Heart right ventricle (tissue), 16 donors: ENCODE results near the gene PLA2G15. TPM values are rescaled to one million over a fixed set of nuclear protein-coding genes. Genes with fewer than 3 reads are reported as not detected.
A peak's percentile ranks its signal among the peaks of the same experiment; 100 is the strongest.

Experiments used
- ATAC-seq, 8 donors: fragments of 200-7000 bp; cut with Tn5 transposase; one replicate each; pipeline ENCODE4 v1.9.1; 2020; ENCODE audit warnings: mild to moderate bottlenecking in 8 of 8, moderate library complexity in 8 of 8, moderate number of reproducible peaks in 1 of 8
- DNase-seq, 2 donors: peaks; one replicate each; pipeline ENCODE4 v3.0.0-alpha.2; 2020
- H3K27ac ChIP-seq, 10 donors: fragments of 200-600 bp; sonication (generic) in 2 of 10; one replicate each; pipeline versions ENCODE4 v1.5.0 to v1.8.0; 2020 to 2022; ENCODE audit warnings: mild to moderate bottlenecking in 3 of 10
- H3K27me3 ChIP-seq, 7 donors: fragments of 200-600 bp; one replicate each; pipeline ENCODE4 v1.8.0; 2021 to 2022; ENCODE audit warnings: mild to moderate bottlenecking in 2 of 7
- H3K36me3 ChIP-seq, 9 donors: fragments of 200-600 bp; sonication (generic) in 1 of 9; one replicate each; pipeline versions ENCODE4 v1.5.0 to v1.8.0; 2020 to 2022; ENCODE audit warnings: mild to moderate bottlenecking in 2 of 9
- H3K4me1 ChIP-seq, 9 donors: fragments of 200-600 bp; sonication (generic) in 1 of 9; one replicate each; pipeline versions ENCODE4 v1.5.0 to v1.8.0; 2020 to 2022; ENCODE audit warnings: mild to moderate bottlenecking in 4 of 9
- H3K4me3 ChIP-seq, 10 donors: fragments of 200-600 bp; sonication (generic) in 2 of 10; one replicate each; pipeline versions ENCODE4 v1.5.0 to v1.8.0; 2020 to 2022; ENCODE audit warnings: mild to moderate bottlenecking in 7 of 10, moderate library complexity in 2 of 10
- H3K9me3 ChIP-seq, 11 donors: fragments of 200-600 bp in 10 of 11; sonication (generic) in 2 of 11; one replicate each; pipeline versions ENCODE4 v1.5.0 to v1.8.0; 2013 to 2022; ENCODE audit warnings: mild to moderate bottlenecking in 2 of 11, control low read depth in 1 of 11, moderate library complexity in 1 of 11
- WGBS, 2 donors: extraction: QIAGEN DNeasy Blood & Tissue Kit; methylation state at CpG; one replicate each; pipeline ENCODE4 v1.1.7; 2013; ENCODE audit warnings: inconsistent platforms in 1 of 2; 5-methylcytosine and 5-hydroxymethylcytosine counted together
- intact Hi-C, 10 donors: fragments of 100-400 bp; cut with DNase I; formaldehyde crosslinking; loops; one replicate each; pipeline versions ENCODE4 v1.11.1 to v1.14.2; 2022
- polyA plus RNA-seq, 2 donors: library from polyadenylated mRNA; stranded (reverse); fragments of 200-250 nt; gene quantifications; one replicate each; pipeline ENCODE4 v1.2.3, GENCODE V29; 2013
- total RNA-seq, 10 donors: library from RNA; stranded (reverse); fragmentation: NEBNext Ultra II Directional in 3 of 10; extraction: Animal tissue kit (Norgen Biotek cat#: 25700) in 3 of 10; gene quantifications; one replicate each; pipeline versions ENCODE4 v1.2.1 to v1.2.4, GENCODE V29; 2021 to 2023
- TF ChIP-seq, protein P1 (sequence below), 9 donors: fragments of 200-600 bp; sonication (generic) in 2 of 9; IDR thresholded peaks; one replicate each; pipeline versions ENCODE4 v1.5.0 to v1.8.0; 2021 to 2022; ENCODE audit warnings: antibody characterized with exemption in 9 of 9, mild to moderate bottlenecking in 5 of 9, moderate library complexity in 1 of 9
- donor health status: Arrhythmogenic right ventricular cardiomyopathy.
- donor health status: ischemic (EF 13 %, LVEDD 7.1; RV severe dilation, severe dysfunction).
- donor health status: healthy with polysubstance abuse.
- donor health status: DM: no; HTN: yes; CAD: no.
- donor health status: DM: no; HTN: no; CAD: no.
- donor health status: ischemic (EF 25% LVEDD 6.9; RV normal size, moderate dysfunction).
- donor health status: ischemic (EF 25% LVEDD 5.7; RV mildly dilated, moderate dysfunction).
- donor health status: healthy.
- donor health status: DM: yes; HTN: yes; CAD: no.
- donor health status: Ischemic cardiomyopathy.
- donor health status: ischemic (EF 35%, LVEDD 5.7; RV mildly dilated, moderate dysfunction).
- donor health status: nonischemic (EF 11% LVEDD 7.7; RV severe dilation, severe dysfunction).
- donor health status: DM: yes; HTN: yes; CAD: no.
- donor health status: PGD.
- donor health status: ischemic (EF 29% LVEDD 5.4; RV normal size, mild dysfunction).
- donor health status: nonischemic (EF 23%, LVEDD 6.1; RV moderate dilation, normal function).

Gene PLA2G15
- total and polyA plus RNA-seq, 12 donors, result 31.0 to 62.1 (median 38.8) TPM

DNA sequence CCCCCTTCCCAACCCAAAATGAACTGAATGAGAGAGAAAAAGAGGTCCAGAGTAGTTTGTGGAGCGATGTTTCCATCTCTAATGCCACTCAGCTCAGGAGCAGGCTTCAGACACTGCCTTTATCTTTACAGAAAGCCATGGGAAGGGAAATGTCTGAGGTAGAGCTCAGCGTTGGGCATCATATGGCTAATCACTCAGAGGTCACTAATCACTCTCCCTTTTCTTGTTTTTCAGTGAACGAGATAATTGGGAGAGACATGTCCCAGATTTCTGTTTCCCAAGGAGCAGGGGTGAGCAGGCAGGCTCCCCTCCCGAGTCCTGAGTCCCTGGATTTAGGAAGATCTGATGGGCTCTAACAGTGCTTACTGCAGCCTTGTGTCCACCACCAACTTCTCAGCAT, 19.1 kb upstream of the PLA2G15 start:
- H3K4me3 ChIP-seq, result no peak overlapping the region
- intact Hi-C loops, result loop anchor here in 7 of 10 donors (5.0 to 10.0 kb wide), 6 partner anchors 131 to 411 kb away; partner anchors contain the start of gene NFATC3 (in 1 of the 7)

GRCh38 chr16:68227183-68227793, 17.9 kb upstream of the PLA2G15 start:
- WGBS, 2 donors, result 49 to 58% methylated on average over 3 of the region's 3 CpGs
- Histone ChIP-seq H3K4me1 (peaks cover 3 to 25% (median 22%) of the 10 kb centered on the region in 9 donors), H3K9me3 (no peaks in the 10 kb centered on the region), H3K27me3 (no peaks in the 10 kb centered on the region), H3K4me3 (no peak overlapping the region), H3K36me3 (peaks cover 0 to 57% (median 0%) of the 10 kb centered on the region in 9 donors), H3K27ac (peak overlapping the region in 7 of 10 donors; percentile 6 to 54 (median 42))
- intact Hi-C loops, result loop anchor here in 7 of 10 donors (5.0 to 10.0 kb wide), 6 partner anchors 132 to 412 kb away; partner anchors contain the start of gene NFATC3 (in 1 of the 7)
- ATAC-seq, result peak in 4 of 8 donors; percentile 3 to 34 (median 20)
- TF ChIP-seq, protein P1, sequence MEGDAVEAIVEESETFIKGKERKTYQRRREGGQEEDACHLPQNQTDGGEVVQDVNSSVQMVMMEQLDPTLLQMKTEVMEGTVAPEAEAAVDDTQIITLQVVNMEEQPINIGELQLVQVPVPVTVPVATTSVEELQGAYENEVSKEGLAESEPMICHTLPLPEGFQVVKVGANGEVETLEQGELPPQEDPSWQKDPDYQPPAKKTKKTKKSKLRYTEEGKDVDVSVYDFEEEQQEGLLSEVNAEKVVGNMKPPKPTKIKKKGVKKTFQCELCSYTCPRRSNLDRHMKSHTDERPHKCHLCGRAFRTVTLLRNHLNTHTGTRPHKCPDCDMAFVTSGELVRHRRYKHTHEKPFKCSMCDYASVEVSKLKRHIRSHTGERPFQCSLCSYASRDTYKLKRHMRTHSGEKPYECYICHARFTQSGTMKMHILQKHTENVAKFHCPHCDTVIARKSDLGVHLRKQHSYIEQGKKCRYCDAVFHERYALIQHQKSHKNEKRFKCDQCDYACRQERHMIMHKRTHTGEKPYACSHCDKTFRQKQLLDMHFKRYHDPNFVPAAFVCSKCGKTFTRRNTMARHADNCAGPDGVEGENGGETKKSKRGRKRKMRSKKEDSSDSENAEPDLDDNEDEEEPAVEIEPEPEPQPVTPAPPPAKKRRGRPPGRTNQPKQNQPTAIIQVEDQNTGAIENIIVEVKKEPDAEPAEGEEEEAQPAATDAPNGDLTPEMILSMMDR (IDR thresholded peaks at IDR 0.05), result no peak
- DNase-seq, result no peak

More for the DNA sequence above, 19.1 kb upstream of the PLA2G15 start:
- H3K27ac ChIP-seq, result no peak overlapping the region
- no peak for ATAC-seq
- 68 to 78% methylated on average over 4 of the region's 4 CpGs for WGBS, 2 donors
- H3K27me3 ChIP-seq, result no peaks in the 10 kb centered on the region
- peaks cover 0 to 63% (median 0%) of the 10 kb centered on the region in 9 donors for H3K36me3 ChIP-seq
- TF ChIP-seq, protein P1 (IDR thresholded peaks at IDR 0.05), result no peak
- peaks cover 3 to 25% (median 22%) of the 10 kb centered on the region in 9 donors for H3K4me1 ChIP-seq
- no peak for DNase-seq
- H3K9me3 ChIP-seq, result no peaks in the 10 kb centered on the region

- Histone ChIP-seq H3K27ac (peak overlapping the region in 6 of 10 donors; percentile 16 to 54 (median 43)), H3K36me3 (peaks cover 0 to 50% (median 0%) of the 10 kb centered on the region in 9 donors), H3K4me3 (no peak overlapping the region), H3K9me3 (no peaks in the 10 kb centered on the region), H3K27me3 (no peaks in the 10 kb centered on the region), H3K4me1 (peaks cover 3 to 25% (median 22%) of the 10 kb centered on the region in 9 donors)
- ATAC-seq, result no peak
- intact Hi-C loops, result loop anchor here in 9 of 10 donors (2.0 to 10.0 kb wide), 9 partner anchors 133 to 413 kb away; partner anchors contain the start of gene NFATC3 (in 1 of the 9)
- DNase-seq, result no peak
- WGBS, 2 donors, result 80 to 89% methylated on average over 2 of the region's 2 CpGs
- TF ChIP-seq, protein P1 (IDR thresholded peaks at IDR 0.05), result no peak
Observed at GRCh38 chr16:68227850-68228553, 17.2 kb upstream of the PLA2G15 start.

- intact Hi-C loops, result loop anchor here in 9 of 10 donors (2.0 to 10.0 kb wide), 9 partner anchors 134 to 414 kb away; partner anchors contain the start of gene NFATC3 (in 1 of the 9)
- Histone ChIP-seq H3K36me3 (peaks cover 0 to 50% (median 0%) of the 10 kb centered on the region in 9 donors), H3K27ac (peak overlapping the region in 3 of 10 donors; percentile 43 to 54 (median 51)), H3K27me3 (no peaks in the 10 kb centered on the region), H3K9me3 (no peaks in the 10 kb centered on the region), H3K4me3 (no peak overlapping the region), H3K4me1 (peaks cover 3 to 25% (median 22%) of the 10 kb centered on the region in 9 donors)
- TF ChIP-seq, protein P1 (IDR thresholded peaks at IDR 0.05), result no peak
- 89 to 92% methylated on average over 3 of the region's 3 CpGs for WGBS, 2 donors
- DNase-seq (no peak), ATAC-seq (no peak)
Observed at GRCh38 chr16:68228652-68229051, 16.5 kb upstream of the PLA2G15 start.
